Measurements from ENCODE around the gene RABEP1.

DNA sequence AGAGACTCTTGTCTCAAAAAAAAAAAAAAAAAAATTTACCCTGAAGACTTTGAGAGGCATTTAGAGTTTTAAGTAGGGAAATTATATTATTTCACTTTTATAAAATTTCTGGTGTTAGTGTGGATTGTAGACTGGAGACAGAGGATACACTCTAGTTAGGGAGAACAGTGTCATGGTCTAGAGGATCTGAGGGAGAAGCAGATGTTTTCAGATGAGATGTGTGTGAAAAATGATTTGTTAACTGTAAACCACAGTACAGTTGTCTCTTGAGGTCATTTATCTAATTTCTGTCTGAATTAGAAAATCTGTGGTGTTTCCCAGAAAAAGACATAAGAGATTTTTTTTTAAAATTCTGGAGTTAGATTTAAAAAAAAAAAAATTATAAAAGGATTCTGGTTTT lies 82.6 kb downstream of the RABEP1 start:
- TF ChIP-seq, protein P1, sequence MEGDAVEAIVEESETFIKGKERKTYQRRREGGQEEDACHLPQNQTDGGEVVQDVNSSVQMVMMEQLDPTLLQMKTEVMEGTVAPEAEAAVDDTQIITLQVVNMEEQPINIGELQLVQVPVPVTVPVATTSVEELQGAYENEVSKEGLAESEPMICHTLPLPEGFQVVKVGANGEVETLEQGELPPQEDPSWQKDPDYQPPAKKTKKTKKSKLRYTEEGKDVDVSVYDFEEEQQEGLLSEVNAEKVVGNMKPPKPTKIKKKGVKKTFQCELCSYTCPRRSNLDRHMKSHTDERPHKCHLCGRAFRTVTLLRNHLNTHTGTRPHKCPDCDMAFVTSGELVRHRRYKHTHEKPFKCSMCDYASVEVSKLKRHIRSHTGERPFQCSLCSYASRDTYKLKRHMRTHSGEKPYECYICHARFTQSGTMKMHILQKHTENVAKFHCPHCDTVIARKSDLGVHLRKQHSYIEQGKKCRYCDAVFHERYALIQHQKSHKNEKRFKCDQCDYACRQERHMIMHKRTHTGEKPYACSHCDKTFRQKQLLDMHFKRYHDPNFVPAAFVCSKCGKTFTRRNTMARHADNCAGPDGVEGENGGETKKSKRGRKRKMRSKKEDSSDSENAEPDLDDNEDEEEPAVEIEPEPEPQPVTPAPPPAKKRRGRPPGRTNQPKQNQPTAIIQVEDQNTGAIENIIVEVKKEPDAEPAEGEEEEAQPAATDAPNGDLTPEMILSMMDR (IDR thresholded peaks at IDR 0.05): no peak
- TF ChIP-seq POLR2A (IDR thresholded peaks at IDR 0.05): no peak

Data from adrenal gland (tissue), 5 donors.